NT2/D1 (cell line): ENCODE measurements around the gene AADACL2.

Experiments used
- DNase-seq: peaks from one replicate; pipeline ENCODE4 v3.0.0-alpha.2; 2011; ENCODE audit warnings: low read depth, low spot score
- H3K27me3 ChIP-seq: 2 replicates; pipeline ENCODE4 v1.6.0; 2011; ENCODE audit warnings: mild to moderate bottlenecking; ENCODE audit not compliant: insufficient read length, insufficient read depth
- H3K36me3 ChIP-seq: 2 replicates; pipeline ENCODE4 v1.6.1; 2011; ENCODE audit warnings: mild to moderate bottlenecking, low read length, mixed read lengths; ENCODE audit not compliant: insufficient read depth, insufficient read length
- H3K4me1 ChIP-seq: 2 replicates; pipeline ENCODE4 v1.5.1; 2011; ENCODE audit not compliant: insufficient read depth, insufficient read length
- H3K4me3 ChIP-seq: 2 replicates; pipeline ENCODE4 v1.5.1; 2011; ENCODE audit warnings: low read depth; ENCODE audit not compliant: insufficient read length
- H3K9ac ChIP-seq: 2 replicates; pipeline ENCODE4 v1.6.0; 2011; ENCODE audit warnings: low read depth; ENCODE audit not compliant: insufficient read length
- H3K9me3 ChIP-seq: 2 replicates; pipeline ENCODE4 v1.5.1; 2011; ENCODE audit warnings: mild to moderate bottlenecking, low read length; ENCODE audit not compliant: insufficient read depth
- SUZ12 ChIP-seq: IDR thresholded peaks from 2 replicates; pipeline ENCODE4 v1.6.1; 2011; ENCODE audit not compliant: insufficient read length, insufficient read depth; ENCODE audit errors: extremely low read depth
- YY1 ChIP-seq: IDR thresholded peaks from 2 replicates; pipeline ENCODE4 v1.6.1; 2011; ENCODE audit not compliant: insufficient read length, insufficient read depth
- ZNF274 ChIP-seq: IDR thresholded peaks from 2 replicates; pipeline ENCODE4 v1.6.1; 2011; ENCODE audit warnings: mild to moderate bottlenecking, low read depth, low read length

AADACL2 gene

DNA sequence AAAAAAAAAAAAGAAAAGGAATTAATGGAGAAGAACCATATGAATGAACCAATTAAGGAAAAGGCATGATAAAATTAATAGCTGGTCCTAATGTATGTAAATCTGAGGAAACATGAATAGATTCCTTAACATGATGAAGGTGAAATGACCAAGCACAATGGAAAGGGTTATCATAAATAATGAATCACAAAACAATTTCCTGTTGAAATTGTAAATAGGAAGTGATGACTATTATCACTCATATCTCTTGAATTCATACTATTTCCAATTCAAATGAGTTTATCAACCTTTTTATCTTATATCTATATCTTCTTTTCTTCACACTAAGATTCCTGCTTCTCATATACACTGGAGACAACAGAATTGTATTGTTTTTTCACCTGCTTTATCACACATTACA lies 32.0 kb downstream of the AADACL2 start:
- Histone ChIP-seq H3K36me3 (no peaks in the 10 kb centered on the region), H3K4me1 (no peaks in the 10 kb centered on the region)
- no peak for DNase-seq

GRCh38 chr3:151766454-151766853 lies 32.7 kb downstream of the AADACL2 start:
- Histone ChIP-seq H3K4me3 (no peak overlapping the region), H3K27me3 (no peaks in the 10 kb centered on the region)
- DNase-seq, result no peak

More for the DNA sequence above, 32.0 kb downstream of the AADACL2 start:
- H3K4me3 ChIP-seq, result no peak overlapping the region
- H3K27me3 ChIP-seq, result no peaks in the 10 kb centered on the region
- TF ChIP-seq YY1, result no peak
- no peak for TF ChIP-seq SUZ12
- TF ChIP-seq ZNF274, result no peak
- H3K9me3 ChIP-seq, result no peaks in the 10 kb centered on the region
- H3K9ac ChIP-seq, result no peak overlapping the region

DNA sequence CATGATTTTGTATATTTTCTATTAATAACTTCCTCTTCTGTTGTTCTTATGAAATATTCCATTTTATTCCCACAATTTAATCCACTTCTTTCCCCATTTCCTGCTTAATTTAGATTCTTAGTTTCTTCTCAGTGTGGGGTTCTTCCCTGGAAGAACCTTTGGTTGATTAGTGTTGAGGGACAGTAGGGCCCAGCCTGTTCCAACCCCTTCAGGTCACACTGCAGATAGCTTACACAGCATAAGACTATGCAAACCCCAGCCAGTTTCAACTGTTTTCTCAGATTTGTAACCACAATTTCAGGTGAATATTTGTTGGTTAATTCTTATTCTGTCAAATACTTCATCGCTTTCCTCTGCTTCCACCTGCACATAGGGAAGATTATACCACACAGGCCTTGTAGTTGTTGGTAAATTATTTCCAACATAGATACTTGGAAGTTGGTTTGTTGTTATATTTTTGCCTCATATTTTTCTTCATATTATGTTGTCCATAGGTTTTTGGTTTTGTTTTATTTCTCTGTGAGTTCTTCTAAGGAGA lies 34.7 kb downstream of the AADACL2 start:
- DNase-seq, result no peak
- H3K9ac ChIP-seq, result no peak overlapping the region
- TF ChIP-seq YY1, result no peak
- TF ChIP-seq SUZ12, result no peak
- TF ChIP-seq ZNF274, result no peak
- H3K36me3 ChIP-seq, result no peaks in the 10 kb centered on the region
- H3K27me3 ChIP-seq, result no peaks in the 10 kb centered on the region
- H3K4me1 ChIP-seq, result no peaks in the 10 kb centered on the region
- no peak overlapping the region for H3K4me3 ChIP-seq
- H3K9me3 ChIP-seq, result no peaks in the 10 kb centered on the region

More at GRCh38 chr3:151766454-151766853, 32.7 kb downstream of the AADACL2 start:
- TF ChIP-seq SUZ12, result no peak
- TF ChIP-seq YY1, result no peak
- TF ChIP-seq ZNF274, result no peak
- Histone ChIP-seq H3K36me3 (no peaks in the 10 kb centered on the region), H3K9me3 (no peaks in the 10 kb centered on the region), H3K9ac (no peak overlapping the region), H3K4me1 (no peaks in the 10 kb centered on the region)

DNA sequence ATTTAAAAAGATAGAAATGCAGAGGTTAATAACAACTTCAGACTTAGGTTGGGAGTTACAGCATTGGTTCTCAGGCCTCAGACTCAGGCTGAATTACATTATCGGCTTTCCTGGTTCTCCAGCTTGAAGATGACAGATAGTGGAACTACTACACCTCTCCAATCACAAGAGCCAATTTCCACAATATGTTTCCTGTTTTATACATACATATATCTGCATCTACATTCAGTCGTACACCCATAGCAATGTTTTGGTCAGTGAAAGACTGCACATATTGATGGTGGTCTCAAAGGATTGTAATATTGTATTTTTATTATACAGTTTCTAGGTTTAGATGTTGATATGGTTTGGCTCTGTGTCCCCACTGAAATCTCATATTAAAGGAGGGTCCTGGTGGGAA lies 35.4 kb downstream of the AADACL2 start:
- no peak for DNase-seq
- H3K4me1 ChIP-seq, result no peaks in the 10 kb centered on the region
- H3K4me3 ChIP-seq, result no peak overlapping the region
- H3K9ac ChIP-seq, result no peak overlapping the region
- TF ChIP-seq SUZ12, result no peak
- no peak for TF ChIP-seq YY1
- no peak for TF ChIP-seq ZNF274
- no peaks in the 10 kb centered on the region for H3K27me3 ChIP-seq
- H3K9me3 ChIP-seq, result no peaks in the 10 kb centered on the region
- H3K36me3 ChIP-seq, result no peaks in the 10 kb centered on the region

DNA sequence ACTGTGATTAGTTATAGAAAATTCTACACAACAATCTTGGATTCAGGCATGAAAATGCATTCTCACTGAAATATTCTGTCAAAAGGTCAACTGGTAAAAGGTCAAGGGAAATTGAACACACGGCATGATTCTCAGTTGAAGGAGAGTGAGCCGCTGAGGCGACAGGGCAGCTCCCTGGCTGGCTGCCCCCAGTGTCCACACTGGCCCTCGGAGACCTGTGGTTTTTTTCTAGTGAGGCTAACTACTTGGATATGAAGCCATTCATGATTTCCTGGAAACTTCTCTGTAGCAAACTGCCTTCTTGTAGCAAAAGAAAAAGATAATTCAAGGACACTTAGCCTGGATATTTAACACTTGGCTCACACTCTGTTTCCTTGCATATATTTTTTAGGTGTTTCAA lies 37.2 kb downstream of the AADACL2 start:
- no peak for TF ChIP-seq ZNF274
- no peak for TF ChIP-seq YY1
- no peak for TF ChIP-seq SUZ12
- Histone ChIP-seq H3K4me1 (no peaks in the 10 kb centered on the region), H3K36me3 (no peaks in the 10 kb centered on the region), H3K9me3 (no peaks in the 10 kb centered on the region), H3K27me3 (no peaks in the 10 kb centered on the region), H3K4me3 (no peak overlapping the region), H3K9ac (no peak overlapping the region)
- DNase-seq, result no peak

DNA sequence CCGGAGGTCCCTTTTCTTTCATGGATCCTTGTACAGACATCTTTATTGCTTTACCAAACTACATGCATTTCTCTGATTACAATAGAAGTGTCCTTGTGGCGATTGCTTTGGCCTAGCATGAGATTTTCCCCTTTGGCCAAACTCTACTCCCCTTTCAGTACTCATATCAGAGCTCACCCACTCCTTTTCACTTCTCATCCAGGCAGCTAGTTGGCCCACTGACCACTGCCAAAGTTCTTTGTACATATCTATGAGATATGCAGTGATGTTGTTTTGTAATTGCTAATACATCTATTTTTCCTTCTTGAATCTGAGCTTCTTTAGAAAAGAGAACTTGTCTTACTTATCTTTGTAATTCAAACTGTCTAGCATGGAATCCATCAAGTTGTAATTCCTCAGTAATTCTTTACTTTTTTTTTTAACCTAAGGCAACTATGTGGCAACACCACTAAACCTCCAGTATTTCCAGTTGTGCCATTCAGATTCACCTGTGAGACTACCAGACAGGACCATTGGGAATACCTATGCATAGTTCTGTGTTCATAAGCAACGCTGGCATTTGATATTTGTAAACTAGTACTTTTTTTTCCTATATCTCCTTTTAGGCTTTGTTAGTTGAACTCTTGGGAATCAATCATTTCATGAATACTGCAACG lies 39.2 kb downstream of the AADACL2 start:
- no peak for DNase-seq

GRCh38 chr3:151774235-151774634 lies 40.5 kb downstream of the AADACL2 start:
- Histone ChIP-seq H3K36me3 (no peaks in the 10 kb centered on the region), H3K27me3 (no peaks in the 10 kb centered on the region), H3K9me3 (no peaks in the 10 kb centered on the region), H3K9ac (no peak overlapping the region), H3K4me3 (no peak overlapping the region), H3K4me1 (no peaks in the 10 kb centered on the region)
- TF ChIP-seq YY1 (no peak), ZNF274 (no peak), SUZ12 (no peak)
- no peak for DNase-seq

More for the DNA sequence above, 39.2 kb downstream of the AADACL2 start:
- Histone ChIP-seq H3K36me3 (no peaks in the 10 kb centered on the region), H3K9me3 (no peaks in the 10 kb centered on the region), H3K27me3 (no peaks in the 10 kb centered on the region), H3K9ac (no peak overlapping the region), H3K4me3 (no peak overlapping the region), H3K4me1 (no peaks in the 10 kb centered on the region)
- TF ChIP-seq SUZ12, result no peak
- TF ChIP-seq YY1, result no peak
- no peak for TF ChIP-seq ZNF274
